ENCODE measurements around the gene NXPH4.

The NXPH4 gene

GRCh38 chr12:57235728-57236131 lies 19.1 kb downstream of the NXPH4 start:
- Histone ChIP-seq H3K4me3 (ENCODE audit: low read depth in 1 of 5, low read length in 5 of 5) (peak overlapping the region in 4 of 5 donors; percentile 11 to 51 (median 42)), H3K4me1 (ENCODE audit: control insufficient read depth in 5 of 5, insufficient read depth in 5 of 5, low read length in 5 of 5) (peaks cover 4 to 55% (median 51%) of the 10 kb centered on the region in 5 donors), H3K9me3 (ENCODE audit: control insufficient read depth in 5 of 5, low read length in 5 of 5) (no peaks in the 10 kb centered on the region), H3K27ac (ENCODE audit: low read depth, low read length) (no peak overlapping the region), H3K9ac (ENCODE audit: low read length in 5 of 5) (no peak overlapping the region), H3K27me3 (ENCODE audit: control insufficient read depth in 5 of 5, insufficient read depth in 4 of 5, low read length in 5 of 5) (peaks cover 33 to 49% (median 39%) of the 10 kb centered on the region in 5 donors), H3K36me3 (ENCODE audit: control insufficient read depth in 5 of 5, insufficient read depth in 5 of 5, low read length in 5 of 5) (peaks cover 0 to 37% (median 32%) of the 10 kb centered on the region in 5 donors)

- H3K9me3 ChIP-seq (ENCODE audit: control insufficient read depth in 5 of 5, low read length in 5 of 5), result no peaks in the 10 kb centered on the region
- peaks cover 0 to 33% (median 32%) of the 10 kb centered on the region in 5 donors for H3K36me3 ChIP-seq (ENCODE audit: control insufficient read depth in 5 of 5, insufficient read depth in 5 of 5, low read length in 5 of 5)
- no peak overlapping the region for H3K27ac ChIP-seq (ENCODE audit: low read depth, low read length)
- no peak overlapping the region for H3K9ac ChIP-seq (ENCODE audit: low read length in 5 of 5)
- H3K4me1 ChIP-seq (ENCODE audit: control insufficient read depth in 5 of 5, insufficient read depth in 5 of 5, low read length in 5 of 5), result peaks cover 4 to 55% (median 51%) of the 10 kb centered on the region in 5 donors
- H3K4me3 ChIP-seq (ENCODE audit: low read depth in 1 of 5, low read length in 5 of 5), result peak overlapping the region in 4 of 5 donors; percentile 23 to 55 (median 49)
- peaks cover 39 to 55% (median 45%) of the 10 kb centered on the region in 5 donors for H3K27me3 ChIP-seq (ENCODE audit: control insufficient read depth in 5 of 5, insufficient read depth in 4 of 5, low read length in 5 of 5)
These were observed 19.8 kb downstream of the NXPH4 start for GRCh38 chr12:57236201-57236924.

GRCh38 chr12:57236925-57237595 lies 20.5 kb downstream of the NXPH4 start:
- peaks cover 4 to 56% (median 49%) of the 10 kb centered on the region in 5 donors for H3K4me1 ChIP-seq (ENCODE audit: control insufficient read depth in 5 of 5, insufficient read depth in 5 of 5, low read length in 5 of 5)

GRCh38 chr12:57237596-57237931 lies 21.0 kb downstream of the NXPH4 start:
- H3K4me1 ChIP-seq (ENCODE audit: control insufficient read depth in 5 of 5, insufficient read depth in 5 of 5, low read length in 5 of 5), result peaks cover 4 to 61% (median 53%) of the 10 kb centered on the region in 5 donors
- H3K4me3 ChIP-seq (ENCODE audit: low read depth in 1 of 5, low read length in 5 of 5), result peak overlapping the region in 2 of 5 donors; percentile 63 to 70
- peaks cover 0 to 22% (median 21%) of the 10 kb centered on the region in 5 donors for H3K36me3 ChIP-seq (ENCODE audit: control insufficient read depth in 5 of 5, insufficient read depth in 5 of 5, low read length in 5 of 5)
- no peak overlapping the region for H3K27ac ChIP-seq (ENCODE audit: low read depth, low read length)
- H3K9ac ChIP-seq (ENCODE audit: low read length in 5 of 5), result no peak overlapping the region
- no peaks in the 10 kb centered on the region for H3K9me3 ChIP-seq (ENCODE audit: control insufficient read depth in 5 of 5, low read length in 5 of 5)
- H3K27me3 ChIP-seq (ENCODE audit: control insufficient read depth in 5 of 5, insufficient read depth in 4 of 5, low read length in 5 of 5), result peaks cover 51 to 67% (median 57%) of the 10 kb centered on the region in 5 donors

More at GRCh38 chr12:57236925-57237595, 20.5 kb downstream of the NXPH4 start:
- H3K4me3 ChIP-seq (ENCODE audit: low read depth in 1 of 5, low read length in 5 of 5), result peak overlapping the region in 4 of 5 donors; percentile 23 to 55 (median 49)
- H3K9me3 ChIP-seq (ENCODE audit: control insufficient read depth in 5 of 5, low read length in 5 of 5), result no peaks in the 10 kb centered on the region
- H3K27ac ChIP-seq (ENCODE audit: low read depth, low read length), result no peak overlapping the region
- peaks cover 46 to 62% (median 52%) of the 10 kb centered on the region in 5 donors for H3K27me3 ChIP-seq (ENCODE audit: control insufficient read depth in 5 of 5, insufficient read depth in 4 of 5, low read length in 5 of 5)
- no peak overlapping the region for H3K9ac ChIP-seq (ENCODE audit: low read length in 5 of 5)
- H3K36me3 ChIP-seq (ENCODE audit: control insufficient read depth in 5 of 5, insufficient read depth in 5 of 5, low read length in 5 of 5), result peaks cover 0 to 27% (median 26%) of the 10 kb centered on the region in 5 donors

GRCh38 chr12:57237932-57238853 lies 21.6 kb downstream of the NXPH4 start:
- Histone ChIP-seq H3K9ac (ENCODE audit: low read length in 5 of 5) (peak overlapping the region in 3 of 5 donors; percentile 48 to 64 (median 53)), H3K9me3 (ENCODE audit: control insufficient read depth in 5 of 5, low read length in 5 of 5) (no peaks in the 10 kb centered on the region), H3K36me3 (ENCODE audit: control insufficient read depth in 5 of 5, insufficient read depth in 5 of 5, low read length in 5 of 5) (peaks cover 0 to 15% (median 15%) of the 10 kb centered on the region in 5 donors), H3K27me3 (ENCODE audit: control insufficient read depth in 5 of 5, insufficient read depth in 4 of 5, low read length in 5 of 5) (peaks cover 54 to 73% (median 63%) of the 10 kb centered on the region in 5 donors), H3K27ac (ENCODE audit: low read depth, low read length) (no peak overlapping the region), H3K4me3 (ENCODE audit: low read depth in 1 of 5, low read length in 5 of 5) (peak overlapping the region; percentile 17 to 70 (median 63)), H3K4me1 (ENCODE audit: control insufficient read depth in 5 of 5, insufficient read depth in 5 of 5, low read length in 5 of 5) (peaks cover 4 to 67% (median 59%) of the 10 kb centered on the region in 5 donors)

GRCh38 chr12:57238854-57239554 lies 22.4 kb downstream of the NXPH4 start:
- Histone ChIP-seq H3K4me1 (ENCODE audit: control insufficient read depth in 5 of 5, insufficient read depth in 5 of 5, low read length in 5 of 5) (peaks cover 4 to 70% (median 64%) of the 10 kb centered on the region in 5 donors), H3K9me3 (ENCODE audit: control insufficient read depth in 5 of 5, low read length in 5 of 5) (no peaks in the 10 kb centered on the region), H3K36me3 (ENCODE audit: control insufficient read depth in 5 of 5, insufficient read depth in 5 of 5, low read length in 5 of 5) (peaks cover 0 to 7% (median 7%) of the 10 kb centered on the region in 5 donors), H3K4me3 (ENCODE audit: low read depth in 1 of 5, low read length in 5 of 5) (peak overlapping the region; percentile 17 to 70 (median 63)), H3K9ac (ENCODE audit: low read length in 5 of 5) (peak overlapping the region in 3 of 5 donors; percentile 48 to 64 (median 53)), H3K27ac (ENCODE audit: low read depth, low read length) (no peak overlapping the region), H3K27me3 (ENCODE audit: control insufficient read depth in 5 of 5, insufficient read depth in 4 of 5, low read length in 5 of 5) (peaks cover 54 to 77% (median 66%) of the 10 kb centered on the region in 5 donors)

GRCh38 chr12:57239587-57240065 lies 23.0 kb downstream of the NXPH4 start:
- Histone ChIP-seq H3K36me3 (ENCODE audit: control insufficient read depth in 5 of 5, insufficient read depth in 5 of 5, low read length in 5 of 5) (peaks cover 0 to 1% (median under 1%) of the 10 kb centered on the region in 5 donors), H3K27ac (ENCODE audit: low read depth, low read length) (no peak overlapping the region), H3K4me1 (ENCODE audit: control insufficient read depth in 5 of 5, insufficient read depth in 5 of 5, low read length in 5 of 5) (peaks cover 4 to 69% (median 63%) of the 10 kb centered on the region in 5 donors), H3K9me3 (ENCODE audit: control insufficient read depth in 5 of 5, low read length in 5 of 5) (no peaks in the 10 kb centered on the region), H3K27me3 (ENCODE audit: control insufficient read depth in 5 of 5, insufficient read depth in 4 of 5, low read length in 5 of 5) (peaks cover 54 to 83% (median 73%) of the 10 kb centered on the region in 5 donors), H3K4me3 (ENCODE audit: low read depth in 1 of 5, low read length in 5 of 5) (peak overlapping the region in 4 of 5 donors; percentile 53 to 70 (median 60)), H3K9ac (ENCODE audit: low read length in 5 of 5) (peak overlapping the region in 2 of 5 donors; percentile 20 to 23)

- Histone ChIP-seq H3K9me3 (ENCODE audit: control insufficient read depth in 5 of 5, low read length in 5 of 5) (no peaks in the 10 kb centered on the region), H3K27ac (ENCODE audit: low read depth, low read length) (no peak overlapping the region), H3K9ac (ENCODE audit: low read length in 5 of 5) (peak overlapping the region in 1 of 5 donors; percentile 23), H3K36me3 (ENCODE audit: control insufficient read depth in 5 of 5, insufficient read depth in 5 of 5, low read length in 5 of 5) (no peaks in the 10 kb centered on the region), H3K27me3 (ENCODE audit: control insufficient read depth in 5 of 5, insufficient read depth in 4 of 5, low read length in 5 of 5) (peaks cover 54 to 82% (median 76%) of the 10 kb centered on the region in 5 donors), H3K4me1 (ENCODE audit: control insufficient read depth in 5 of 5, insufficient read depth in 5 of 5, low read length in 5 of 5) (peaks cover 4 to 67% (median 63%) of the 10 kb centered on the region in 5 donors), H3K4me3 (ENCODE audit: low read depth in 1 of 5, low read length in 5 of 5) (peak overlapping the region in 4 of 5 donors; percentile 53 to 70 (median 60))
These were observed 23.7 kb downstream of the NXPH4 start for GRCh38 chr12:57240066-57240921.
